HAP-1 (cell line): ENCODE data around the gene TASOR2.

Experiments used
- DNase-seq, 2 experiments: peaks; one replicate each; pipeline ENCODE4 v3.0.0-alpha.2; 2016 to 2020; ENCODE audit warnings: low spot score in 2 of 2
- H3K27me3 ChIP-seq: fragments of 250-450 bp; sonication (Bioruptor Pico); 2 replicates; pipeline ENCODE4 v1.5.1; 2020; ENCODE audit warnings: low read depth, mild to moderate bottlenecking, moderate library complexity
- H3K36me3 ChIP-seq: fragments of 250-450 bp; sonication (Bioruptor Pico); replicated peaks from 2 replicates; pipeline ENCODE4 v1.5.1; 2020; ENCODE audit warnings: mild to moderate bottlenecking
- H3K4me1 ChIP-seq: fragments of 250-450 bp; sonication (Bioruptor Pico); 2 replicates; pipeline ENCODE4 v1.5.1; 2020; ENCODE audit warnings: mild to moderate bottlenecking
- H3K4me3 ChIP-seq: fragments of 250-450 bp; sonication (Bioruptor Pico); 2 replicates; pipeline ENCODE4 v1.5.1; 2020; ENCODE audit warnings: mild to moderate bottlenecking, moderate library complexity
- H3K9me3 ChIP-seq: fragments of 250-450 bp; sonication (Bioruptor Pico); 2 replicates; pipeline ENCODE4 v1.5.1; 2020; ENCODE audit warnings: mild to moderate bottlenecking, moderate library complexity
- in situ Hi-C: fragments of 300-500 bp; cut with MboI; formaldehyde crosslinking; loops from 3 replicates; pipeline ENCODE4 v1.14.3; 2020; ENCODE audit warnings: low sequenced_read_pairs, inconsistent platforms, mixed read lengths

TASOR2 gene

GRCh38 chr10:5720182-5720581 is 35.5 kb downstream of the TASOR2 start:
- no peak overlapping the region for H3K4me3 ChIP-seq
- H3K9me3 ChIP-seq: no peaks in the 10 kb centered on the region
- no peaks in the 10 kb centered on the region for H3K27me3 ChIP-seq
- in situ Hi-C loops: no loop called here
- DNase-seq: no peak
- no peaks in the 10 kb centered on the region for H3K4me1 ChIP-seq
- H3K36me3 ChIP-seq: peaks cover 18% of the 10 kb centered on the region

- Histone ChIP-seq H3K27me3 (no peaks in the 10 kb centered on the region), H3K36me3 (peaks cover 36% of the 10 kb centered on the region), H3K4me3 (no peak overlapping the region), H3K9me3 (no peaks in the 10 kb centered on the region), H3K4me1 (no peaks in the 10 kb centered on the region)
- in situ Hi-C loops: no loop called here
- no peak for DNase-seq
Measured at GRCh38 chr10:5723692-5724091, 39.1 kb downstream of the TASOR2 start.

- H3K9me3 ChIP-seq: no peaks in the 10 kb centered on the region
- in situ Hi-C loops: no loop called here
- no peaks in the 10 kb centered on the region for H3K27me3 ChIP-seq
- DNase-seq: no peak
- peaks cover 68% of the 10 kb centered on the region for H3K36me3 ChIP-seq
- no peaks in the 10 kb centered on the region for H3K4me1 ChIP-seq
- no peak overlapping the region for H3K4me3 ChIP-seq
Measured at GRCh38 chr10:5730766-5731165, 46.1 kb downstream of the TASOR2 start.

DNA sequence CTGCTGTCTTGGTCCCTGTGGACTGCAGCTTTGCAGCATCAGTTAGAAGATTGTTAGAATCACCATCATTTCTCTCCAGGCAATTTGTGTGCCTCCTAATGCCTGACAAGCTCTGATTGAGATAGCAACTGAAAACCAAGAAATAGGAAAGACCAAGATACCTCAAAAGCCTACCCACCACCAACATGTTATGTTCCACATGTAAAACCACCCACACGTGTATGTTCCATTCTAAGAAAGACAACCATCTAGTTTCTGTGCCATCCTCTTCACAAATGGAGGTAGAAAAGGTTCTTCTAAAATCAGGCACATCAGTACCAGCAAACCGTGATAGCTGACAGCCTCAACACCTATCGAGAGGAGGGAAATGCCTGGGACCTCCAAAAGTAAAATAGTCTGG is 46.9 kb downstream of the TASOR2 start:
- Histone ChIP-seq H3K4me3 (no peak overlapping the region), H3K36me3 (peaks cover 67% of the 10 kb centered on the region), H3K9me3 (no peaks in the 10 kb centered on the region), H3K27me3 (no peaks in the 10 kb centered on the region), H3K4me1 (no peaks in the 10 kb centered on the region)
- DNase-seq: no peak
- in situ Hi-C loops: no loop called here

GRCh38 chr10:5732141-5732540 is 47.5 kb downstream of the TASOR2 start:
- in situ Hi-C loops: no loop called here
- no peak for DNase-seq
- H3K4me3 ChIP-seq: no peak overlapping the region
- H3K27me3 ChIP-seq: no peaks in the 10 kb centered on the region
- H3K36me3 ChIP-seq: peaks cover 65% of the 10 kb centered on the region
- H3K9me3 ChIP-seq: no peaks in the 10 kb centered on the region
- no peaks in the 10 kb centered on the region for H3K4me1 ChIP-seq
